Renal pelvis (tissue), 12 donors: ENCODE results near the gene GNG2. TPM values are rescaled to one million over a fixed set of nuclear protein-coding genes. Genes with fewer than 3 reads are reported as not detected.

Experiments
- DNase-seq: peaks from one replicate; pipeline ENCODE4 v3.0.0-alpha.2; 2013
- long read RNA-seq, 16 experiments: transcript quantifications; one replicate each; lab custom pipeline, GENCODE V29; 2026
- polyA plus RNA-seq, 3 donors: library from polyadenylated mRNA; unstranded; fragments of 120-200 nt; gene quantifications; one replicate each; pipeline ENCODE4 v1.2.1, GENCODE V29; 2013; ENCODE audit not compliant: insufficient read length in 3 of 3

Gene GNG2
- 10 to 100 TPM; 56.4 to 67.4 (median 58.2) TPM for polyA plus RNA-seq
- long read RNA-seq, donor 1, transcript GNG2-213 (4 exons, 2,125 nt): major isoform, 37 of 38 reads
- long read RNA-seq, donor 1, partial matches to known transcripts: 0 of 38 reads
- long read RNA-seq, donor 1, other reads (novel, unspliced or antisense): 0 of 38 reads
- long read RNA-seq, donor 2, transcript GNG2-213 (4 exons, 2,125 nt): major isoform, 39 of 43 reads
- long read RNA-seq, donor 2, partial matches to known transcripts: 0 of 43 reads
- long read RNA-seq, donor 2, other reads (novel, unspliced or antisense): 0 of 43 reads
- long read RNA-seq, donor 3, transcript GNG2-213 (4 exons, 2,125 nt): major isoform, 30 of 37 reads
- long read RNA-seq, donor 3, partial matches to known transcripts: 0 of 37 reads
- long read RNA-seq, donor 3, other reads (novel, unspliced or antisense): 0 of 37 reads
- long read RNA-seq, donor 4, transcript GNG2-213 (4 exons, 2,125 nt): major isoform, 29 of 31 reads
- long read RNA-seq, donor 4, partial matches to known transcripts: 0 of 31 reads
- long read RNA-seq, donor 4, other reads (novel, unspliced or antisense): 0 of 31 reads
- long read RNA-seq, donor 5, transcript GNG2-213 (4 exons, 2,125 nt): major isoform, 18 of 20 reads
- long read RNA-seq, donor 5, partial matches to known transcripts: 0 of 20 reads
- long read RNA-seq, donor 5, other reads (novel, unspliced or antisense): 0 of 20 reads
- long read RNA-seq, donor 6, transcript GNG2-213 (4 exons, 2,125 nt): major isoform, 17 of 18 reads
- long read RNA-seq, donor 6, partial matches to known transcripts: 0 of 18 reads
- long read RNA-seq, donor 6, other reads (novel, unspliced or antisense): 0 of 18 reads
- long read RNA-seq, donor 7, transcript GNG2-213 (4 exons, 2,125 nt): major isoform, 40 of 49 reads
- long read RNA-seq, donor 7, partial matches to known transcripts: 6 of 49 reads
- long read RNA-seq, donor 7, other reads (novel, unspliced or antisense): 0 of 49 reads
- long read RNA-seq, donor 8, transcript GNG2-213 (4 exons, 2,125 nt): major isoform, 34 of 39 reads
- long read RNA-seq, donor 8, partial matches to known transcripts: 0 of 39 reads
- long read RNA-seq, donor 8, other reads (novel, unspliced or antisense): 0 of 39 reads
- long read RNA-seq, donor 9, transcript GNG2-201 (3 exons, 3,729 nt): minor isoform, 6 of 48 reads
- long read RNA-seq, donor 9, transcript GNG2-213 (4 exons, 2,125 nt): major isoform, 31 of 48 reads
- long read RNA-seq, donor 9, partial matches to known transcripts: 9 of 48 reads
- long read RNA-seq, donor 9, other reads (novel, unspliced or antisense): 0 of 48 reads
- long read RNA-seq, donor 10, transcript GNG2-213 (4 exons, 2,125 nt): major isoform, 33 of 38 reads
- long read RNA-seq, donor 10, partial matches to known transcripts: 0 of 38 reads
- long read RNA-seq, donor 10, other reads (novel, unspliced or antisense): 0 of 38 reads
- long read RNA-seq, donor 11, transcript GNG2-213 (4 exons, 2,125 nt): major isoform, 26 of 28 reads
- long read RNA-seq, donor 11, partial matches to known transcripts: 0 of 28 reads
- long read RNA-seq, donor 11, other reads (novel, unspliced or antisense): 0 of 28 reads
- long read RNA-seq, donor 12, transcript GNG2-213 (4 exons, 2,125 nt): major isoform, 37 of 49 reads
- long read RNA-seq, donor 12, partial matches to known transcripts: 6 of 49 reads
- long read RNA-seq, donor 12, other reads (novel, unspliced or antisense): 0 of 49 reads
- long read RNA-seq, donor 13, transcript GNG2-213 (4 exons, 2,125 nt): major isoform, 11 of 15 reads
- long read RNA-seq, donor 13, partial matches to known transcripts: 0 of 15 reads
- long read RNA-seq, donor 13, other reads (novel, unspliced or antisense): 0 of 15 reads
- long read RNA-seq, donor 14: 0 reads
- long read RNA-seq, donor 15: 0 reads
- long read RNA-seq, donor 16, transcript GNG2-213 (4 exons, 2,125 nt): major isoform, 47 of 51 reads
- long read RNA-seq, donor 16, partial matches to known transcripts: 0 of 51 reads
- long read RNA-seq, donor 16, other reads (novel, unspliced or antisense): 0 of 51 reads

DNA sequence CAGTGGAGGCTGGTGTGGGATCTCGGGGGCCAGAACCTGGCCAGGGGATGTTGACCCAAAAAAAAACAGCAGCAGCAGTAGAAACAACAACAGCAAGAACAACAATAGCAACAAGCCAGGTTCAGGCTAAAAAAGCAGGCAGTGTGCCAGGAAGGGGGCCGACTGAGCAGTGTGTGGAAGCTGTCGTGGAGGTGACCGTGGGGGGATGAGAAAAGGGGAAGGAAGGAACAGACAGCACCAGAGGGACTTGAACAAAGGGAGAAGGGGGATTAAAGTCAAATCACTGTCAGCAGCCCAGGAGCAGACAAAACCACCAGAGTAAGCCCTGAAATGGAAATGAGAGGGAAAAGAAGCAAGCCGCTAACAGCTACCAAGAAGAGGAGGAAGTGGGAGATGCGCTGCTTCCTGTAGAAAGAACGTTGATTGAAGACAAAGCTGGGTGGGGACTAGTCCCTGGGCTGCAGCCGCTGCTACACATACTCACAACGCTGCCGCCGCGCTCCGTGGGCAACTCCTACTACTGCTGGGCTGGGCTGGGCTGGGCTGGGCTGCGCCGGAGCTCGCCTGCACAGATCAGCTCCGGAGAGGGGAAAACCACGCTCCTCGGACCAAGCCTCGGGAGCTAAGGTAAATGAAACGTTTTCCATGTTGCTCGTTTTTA, at the start of gene GNG2:
TSS of gene GNG2 (plus strand) at position 449 of the 661 bp plus-strand sequence. CDS start 90,067 bp downstream, outside the sequence.
- DNase-seq: peak; percentile 75

- no peak for DNase-seq
Observed at GRCh38 chr14:51811706-51812105, 48.7 kb upstream of the GNG2 start.

GRCh38 chr14:51816031-51816430, 44.4 kb upstream of the GNG2 start:
- DNase-seq: no peak

DNA sequence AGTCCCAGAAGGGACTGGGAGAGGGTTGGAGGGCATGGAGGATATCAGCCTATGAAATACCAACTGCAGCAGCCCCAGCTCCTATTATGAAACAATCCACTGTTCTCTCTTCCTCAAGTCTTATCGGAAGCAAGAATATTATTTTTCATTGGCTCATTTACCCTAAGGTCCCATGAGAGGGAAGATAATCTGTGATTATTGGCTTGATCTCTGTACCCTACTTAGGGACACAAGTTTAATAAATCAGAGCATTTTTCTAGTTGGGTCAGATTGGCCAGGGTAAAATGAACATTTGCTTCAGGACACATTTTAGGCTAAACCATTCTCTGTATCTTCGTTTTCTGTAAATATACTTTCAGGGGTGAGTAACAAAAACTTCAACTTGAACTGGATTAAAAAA, 43.1 kb upstream of the GNG2 start:
- no peak for DNase-seq

GRCh38 chr14:51818748-51819380, 41.5 kb upstream of the GNG2 start:
- DNase-seq: no peak

DNA sequence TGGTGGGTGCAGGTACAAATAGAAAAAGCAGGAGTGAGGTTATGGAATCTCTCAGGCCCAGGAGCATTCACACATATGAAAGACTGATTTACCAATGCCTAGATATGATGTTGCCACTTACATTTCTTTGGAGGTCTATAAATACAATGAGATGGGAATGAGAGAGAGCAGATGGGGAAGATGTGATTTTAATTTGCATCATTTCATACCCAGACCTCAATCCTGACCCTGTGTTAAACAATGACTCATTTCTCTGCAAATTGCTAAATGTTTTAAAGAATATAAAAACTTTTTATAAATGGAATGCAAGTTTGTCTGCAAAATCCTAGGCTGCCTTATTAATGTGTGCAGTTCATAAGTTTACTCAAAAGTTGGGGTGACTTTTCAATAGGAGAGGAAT, 38.6 kb upstream of the GNG2 start:
- no peak for DNase-seq

- no peak for DNase-seq
Observed at GRCh38 chr14:51822499-51822898, 37.9 kb upstream of the GNG2 start.

GRCh38 chr14:51823706-51824105, 36.7 kb upstream of the GNG2 start:
- DNase-seq: no peak

GRCh38 chr14:51824191-51824590, 36.2 kb upstream of the GNG2 start:
- no peak for DNase-seq

- DNase-seq: no peak
Observed at GRCh38 chr14:51825926-51826325, 34.5 kb upstream of the GNG2 start.

DNA sequence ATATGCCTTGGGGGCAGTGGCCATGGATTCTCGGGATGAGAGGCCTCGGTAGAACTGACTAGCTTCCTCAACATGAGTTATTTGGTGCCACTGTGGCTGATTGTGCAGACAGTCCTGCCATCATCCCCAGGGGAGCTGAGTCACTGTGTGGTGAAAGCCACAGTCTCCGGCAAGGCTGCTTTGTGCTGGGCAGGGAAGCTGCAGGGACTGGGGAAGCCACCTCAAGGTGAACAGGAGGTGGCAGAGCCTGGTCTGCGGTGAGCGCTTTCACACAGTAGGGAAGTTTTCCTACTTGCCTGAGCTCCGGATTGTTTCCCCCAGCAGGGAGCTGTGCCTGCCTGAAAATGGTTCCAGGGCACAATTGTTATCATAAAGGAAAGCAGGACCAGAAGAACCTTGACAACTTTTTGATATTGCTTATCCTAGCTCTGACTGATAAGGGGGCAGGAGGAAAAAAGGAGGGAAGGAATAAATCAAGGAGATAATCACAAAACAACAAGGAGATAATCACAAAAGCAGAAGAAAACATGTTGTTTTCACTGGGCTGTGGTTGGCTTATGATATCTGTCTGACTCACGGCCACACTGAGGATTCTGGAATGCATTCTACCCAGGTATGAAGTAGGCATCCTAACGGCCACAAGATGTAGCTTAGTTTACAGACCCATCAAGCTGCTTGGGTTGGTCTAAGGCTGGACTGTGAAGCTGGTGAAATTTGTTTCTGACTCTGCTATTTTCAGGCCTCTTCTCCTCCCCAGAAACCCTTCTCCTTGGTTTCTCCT, 32.2 kb upstream of the GNG2 start:
- no peak for DNase-seq

DNA sequence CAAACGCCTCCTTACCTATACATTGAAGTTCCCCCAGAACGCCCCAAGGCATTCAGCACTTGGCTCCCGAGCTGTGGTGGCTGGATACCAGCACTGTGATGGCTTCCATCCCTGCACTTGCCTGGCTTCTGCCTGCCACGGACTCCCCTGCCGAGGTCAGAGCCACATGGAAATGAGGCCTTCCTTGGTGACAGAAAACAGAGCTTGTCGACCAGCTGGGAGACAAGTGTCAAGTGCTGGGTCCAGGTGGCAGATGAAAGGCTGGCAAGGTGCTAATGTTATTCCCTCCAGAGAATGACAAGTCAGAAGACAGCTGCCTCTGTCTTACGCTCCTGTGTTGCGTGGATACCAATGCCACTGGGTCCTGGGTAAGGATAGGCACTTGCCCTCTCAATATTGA, 26.2 kb upstream of the GNG2 start:
- DNase-seq: no peak

DNA sequence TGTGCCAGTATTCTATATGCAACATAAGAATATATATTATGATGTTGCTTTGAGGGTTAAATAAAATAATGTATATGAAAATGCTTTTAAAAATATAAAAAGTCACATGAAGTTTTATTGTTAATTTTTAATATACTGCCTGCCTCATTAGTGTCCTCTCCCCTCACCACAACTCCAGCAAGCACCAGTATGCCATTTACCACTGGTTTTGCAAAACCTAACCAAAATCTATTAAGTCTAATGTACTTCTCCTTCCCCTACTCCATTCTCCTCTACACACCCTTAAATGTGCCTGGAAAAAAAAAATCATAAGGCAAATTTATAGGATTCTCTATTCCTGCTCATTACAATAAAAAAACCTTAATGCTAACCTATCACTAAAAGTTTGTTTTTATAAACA, 24.0 kb upstream of the GNG2 start:
- DNase-seq: no peak

GRCh38 chr14:51844081-51844881, 16.1 kb upstream of the GNG2 start:
- no peak for DNase-seq

DNA sequence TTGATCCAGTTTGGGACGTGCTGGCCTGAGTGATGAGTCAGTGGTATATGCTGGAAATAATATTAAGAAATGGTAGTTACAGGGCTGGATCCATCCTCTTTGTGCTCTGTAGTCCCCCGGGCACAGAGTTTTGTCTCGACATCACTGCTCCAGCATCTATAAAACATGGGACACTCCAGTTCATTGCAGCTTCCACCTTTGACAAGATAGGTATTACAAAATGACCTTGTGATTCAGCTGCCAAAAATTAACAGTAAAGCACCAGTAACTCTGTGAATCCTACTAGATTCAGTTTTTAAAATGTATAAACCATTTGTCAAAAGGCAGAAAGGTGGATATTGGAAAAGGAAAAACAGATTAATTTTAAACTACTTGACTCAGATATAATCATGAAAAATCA, 14.6 kb upstream of the GNG2 start:
- no peak for DNase-seq

GRCh38 chr14:51846631-51847488, 13.6 kb upstream of the GNG2 start:
- peak; percentile 71 for DNase-seq

DNA sequence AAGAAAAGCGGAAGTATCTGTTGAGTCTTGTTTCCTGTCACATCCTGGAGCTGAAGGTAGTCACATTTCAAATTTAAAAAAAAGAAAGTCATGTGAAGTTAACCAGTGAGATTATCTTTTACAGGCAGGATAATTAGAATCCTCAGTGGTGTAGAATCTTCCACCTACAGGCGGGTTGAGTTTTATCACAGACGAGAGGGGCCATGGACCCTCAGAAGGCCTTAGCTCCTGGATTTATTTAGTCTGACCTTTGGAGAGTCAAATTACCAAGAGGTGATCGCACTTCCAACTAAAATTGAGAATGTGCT, 13.0 kb upstream of the GNG2 start:
- no peak for DNase-seq
